ENCODE results near the gene TIMD4.
A peak's percentile ranks its signal among the peaks of the same experiment; 100 is the strongest.

TIMD4 gene

GRCh38 chr5:156913355-156913718 lies 49.7 kb downstream of the TIMD4 start:
- ATAC-seq (no peak), DNase-seq (no peak)
- Mint-ChIP-seq H3K36me3 (ENCODE audit: low read depth) (peaks cover 15% of the 10 kb centered on the region), H3K4me1 (peaks cover 38% of the 10 kb centered on the region), H3K4me3 (no peak overlapping the region), H3K27ac (peak overlapping the region; percentile 88), H3K27me3 (no peaks in the 10 kb centered on the region), H3K9me3 (peaks cover 9% of the 10 kb centered on the region)

GRCh38 chr5:156912869-156913268 lies 50.2 kb downstream of the TIMD4 start:
- Mint-ChIP-seq H3K27me3 (no peaks in the 10 kb centered on the region), H3K4me3 (no peak overlapping the region), H3K36me3 (ENCODE audit: low read depth) (peaks cover 15% of the 10 kb centered on the region), H3K27ac (peak overlapping the region; percentile 88), H3K9me3 (peaks cover 9% of the 10 kb centered on the region), H3K4me1 (peaks cover 34% of the 10 kb centered on the region)
- ATAC-seq = peak; percentile 70
- DNase-seq = no peak

- H3K27me3 Mint-ChIP-seq = no peaks in the 10 kb centered on the region
- H3K27ac Mint-ChIP-seq = no peak overlapping the region
- peaks cover 14% of the 10 kb centered on the region for H3K36me3 Mint-ChIP-seq (ENCODE audit: low read depth)
- no peak for DNase-seq
- ATAC-seq = no peak
- no peak overlapping the region for H3K4me3 Mint-ChIP-seq
- peaks cover 20% of the 10 kb centered on the region for H3K4me1 Mint-ChIP-seq
- peaks cover 9% of the 10 kb centered on the region for H3K9me3 Mint-ChIP-seq
These were observed 53.8 kb downstream of the TIMD4 start for GRCh38 chr5:156909180-156909579.

- ATAC-seq (no peak), DNase-seq (no peak)
- H3K4me3 Mint-ChIP-seq = no peak overlapping the region
- H3K27ac Mint-ChIP-seq = no peak overlapping the region
- peaks cover 3% of the 10 kb centered on the region for H3K9me3 Mint-ChIP-seq
- H3K36me3 Mint-ChIP-seq (ENCODE audit: low read depth) = peaks cover 4% of the 10 kb centered on the region
- no peaks in the 10 kb centered on the region for H3K27me3 Mint-ChIP-seq
- H3K4me1 Mint-ChIP-seq = peaks cover 6% of the 10 kb centered on the region
These were observed 55.4 kb downstream of the TIMD4 start for GRCh38 chr5:156907667-156908066.

GRCh38 chr5:156906807-156907206 lies 56.2 kb downstream of the TIMD4 start:
- H3K9me3 Mint-ChIP-seq = no peaks in the 10 kb centered on the region
- H3K4me3 Mint-ChIP-seq = no peak overlapping the region
- DNase-seq = no peak
- H3K27ac Mint-ChIP-seq = no peak overlapping the region
- no peaks in the 10 kb centered on the region for H3K27me3 Mint-ChIP-seq
- H3K4me1 Mint-ChIP-seq = peaks cover 2% of the 10 kb centered on the region
- ATAC-seq = no peak
- H3K36me3 Mint-ChIP-seq (ENCODE audit: low read depth) = peaks cover 1% of the 10 kb centered on the region

GRCh38 chr5:156896546-156896945 lies 66.5 kb downstream of the TIMD4 start:
- Mint-ChIP-seq H3K36me3 (ENCODE audit: low read depth) (no peaks in the 10 kb centered on the region), H3K9me3 (no peaks in the 10 kb centered on the region), H3K27ac (no peak overlapping the region), H3K4me1 (peaks cover 20% of the 10 kb centered on the region), H3K27me3 (no peaks in the 10 kb centered on the region), H3K4me3 (no peak overlapping the region)
- no peak for DNase-seq
- ATAC-seq = no peak

- peaks cover 23% of the 10 kb centered on the region for H3K4me1 Mint-ChIP-seq
- H3K4me3 Mint-ChIP-seq = no peak overlapping the region
- no peaks in the 10 kb centered on the region for H3K36me3 Mint-ChIP-seq (ENCODE audit: low read depth)
- no peaks in the 10 kb centered on the region for H3K9me3 Mint-ChIP-seq
- DNase-seq (no peak), ATAC-seq (no peak)
- peak overlapping the region; percentile 34 for H3K27ac Mint-ChIP-seq
- no peaks in the 10 kb centered on the region for H3K27me3 Mint-ChIP-seq
These were observed 69.5 kb downstream of the TIMD4 start for GRCh38 chr5:156893517-156893916.

GRCh38 chr5:156892864-156893263 lies 70.2 kb downstream of the TIMD4 start:
- no peaks in the 10 kb centered on the region for H3K36me3 Mint-ChIP-seq (ENCODE audit: low read depth)
- no peak overlapping the region for H3K4me3 Mint-ChIP-seq
- no peaks in the 10 kb centered on the region for H3K9me3 Mint-ChIP-seq
- H3K27ac Mint-ChIP-seq = no peak overlapping the region
- peaks cover 23% of the 10 kb centered on the region for H3K4me1 Mint-ChIP-seq
- ATAC-seq (peak; percentile 52), DNase-seq (no peak)
- H3K27me3 Mint-ChIP-seq = no peaks in the 10 kb centered on the region

GRCh38 chr5:156892223-156892622 lies 70.8 kb downstream of the TIMD4 start:
- DNase-seq (no peak), ATAC-seq (peak; percentile 15)
- H3K4me3 Mint-ChIP-seq = no peak overlapping the region
- H3K9me3 Mint-ChIP-seq = no peaks in the 10 kb centered on the region
- H3K27me3 Mint-ChIP-seq = no peaks in the 10 kb centered on the region
- H3K27ac Mint-ChIP-seq = peak overlapping the region; percentile 14
- H3K36me3 Mint-ChIP-seq (ENCODE audit: low read depth) = no peaks in the 10 kb centered on the region
- peaks cover 23% of the 10 kb centered on the region for H3K4me1 Mint-ChIP-seq

GRCh38 chr5:156888520-156888919 lies 74.5 kb downstream of the TIMD4 start:
- no peak for ATAC-seq
- Mint-ChIP-seq H3K9me3 (no peaks in the 10 kb centered on the region), H3K4me3 (no peak overlapping the region), H3K27me3 (no peaks in the 10 kb centered on the region), H3K36me3 (ENCODE audit: low read depth) (no peaks in the 10 kb centered on the region), H3K4me1 (peaks cover 19% of the 10 kb centered on the region), H3K27ac (no peak overlapping the region)
- no peak for DNase-seq

GRCh38 chr5:156883316-156883875 lies 79.6 kb downstream of the TIMD4 start:
- Mint-ChIP-seq H3K9me3 (no peaks in the 10 kb centered on the region), H3K4me3 (no peak overlapping the region), H3K4me1 (no peaks in the 10 kb centered on the region), H3K27me3 (peaks cover 2% of the 10 kb centered on the region), H3K36me3 (ENCODE audit: low read depth) (no peaks in the 10 kb centered on the region), H3K27ac (no peak overlapping the region)
- ATAC-seq (no peak), DNase-seq (no peak)

- H3K4me3 Mint-ChIP-seq = no peak overlapping the region
- no peaks in the 10 kb centered on the region for H3K9me3 Mint-ChIP-seq
- no peaks in the 10 kb centered on the region for H3K36me3 Mint-ChIP-seq (ENCODE audit: low read depth)
- H3K4me1 Mint-ChIP-seq = no peaks in the 10 kb centered on the region
- DNase-seq = no peak
- ATAC-seq = no peak
- peaks cover 2% of the 10 kb centered on the region for H3K27me3 Mint-ChIP-seq
- no peak overlapping the region for H3K27ac Mint-ChIP-seq
These were observed 83.3 kb downstream of the TIMD4 start for GRCh38 chr5:156879665-156880285.

GRCh38 chr5:156871212-156871611 lies 91.8 kb downstream of the TIMD4 start:
- Mint-ChIP-seq H3K4me1 (no peaks in the 10 kb centered on the region), H3K27ac (no peak overlapping the region), H3K9me3 (peaks cover 18% of the 10 kb centered on the region), H3K27me3 (no peaks in the 10 kb centered on the region), H3K4me3 (no peak overlapping the region), H3K36me3 (ENCODE audit: low read depth) (no peaks in the 10 kb centered on the region)
- DNase-seq = no peak
- no peak for ATAC-seq

- DNase-seq (no peak), ATAC-seq (no peak)
- Mint-ChIP-seq H3K27ac (no peak overlapping the region), H3K9me3 (peaks cover 18% of the 10 kb centered on the region), H3K4me3 (no peak overlapping the region), H3K36me3 (ENCODE audit: low read depth) (no peaks in the 10 kb centered on the region), H3K27me3 (no peaks in the 10 kb centered on the region), H3K4me1 (no peaks in the 10 kb centered on the region)
These were observed 92.6 kb downstream of the TIMD4 start for GRCh38 chr5:156870498-156870839.

Measured in activated naive CD8-positive, alpha-beta T cell treated with anti-CD3 and anti-CD28 coated beads, Interleukin-2, amount 50 U/mL, for 24 hours (primary cell).